WERI-Rb-1 (cell line): ENCODE data around the gene CAPN5.

ENCODE experiments used
- DNase-seq: peaks from one replicate; pipeline ENCODE4 v3.0.0-alpha.2; 2020
- H3K27ac ChIP-seq: fragments of 250-450 bp; sonication (Bioruptor Pico); 2 replicates; pipeline ENCODE4 v1.5.1; 2020; ENCODE audit warnings: mild to moderate bottlenecking, moderate library complexity
- H3K27me3 ChIP-seq: fragments of 250-450 bp; sonication (Bioruptor Pico); 2 replicates; pipeline ENCODE4 v1.5.1; 2021; ENCODE audit warnings: mild to moderate bottlenecking, low read depth, moderate library complexity; ENCODE audit not compliant: insufficient read depth, severe bottlenecking
- H3K36me3 ChIP-seq: fragments of 250-450 bp; sonication (Bioruptor Pico); 2 replicates; pipeline ENCODE4 v1.5.1; 2020; ENCODE audit warnings: mild to moderate bottlenecking, moderate library complexity
- H3K4me3 ChIP-seq: 2 replicates; pipeline ENCODE4 v1.5.1; 2011; ENCODE audit warnings: low read depth, mild to moderate bottlenecking, control low read depth, low read length
- H3K9me3 ChIP-seq: fragments of 250-450 bp; sonication (Bioruptor Pico); 2 replicates; pipeline ENCODE4 v1.5.1; 2021; ENCODE audit warnings: mild to moderate bottlenecking, moderate library complexity; ENCODE audit not compliant: severe bottlenecking
- CTCF ChIP-seq: IDR thresholded peaks from 2 replicates; pipeline ENCODE4 v1.5.1; 2011; ENCODE audit warnings: low read depth, mild to moderate bottlenecking, control low read depth, inconsistent platforms, low read length

Gene CAPN5

DNA sequence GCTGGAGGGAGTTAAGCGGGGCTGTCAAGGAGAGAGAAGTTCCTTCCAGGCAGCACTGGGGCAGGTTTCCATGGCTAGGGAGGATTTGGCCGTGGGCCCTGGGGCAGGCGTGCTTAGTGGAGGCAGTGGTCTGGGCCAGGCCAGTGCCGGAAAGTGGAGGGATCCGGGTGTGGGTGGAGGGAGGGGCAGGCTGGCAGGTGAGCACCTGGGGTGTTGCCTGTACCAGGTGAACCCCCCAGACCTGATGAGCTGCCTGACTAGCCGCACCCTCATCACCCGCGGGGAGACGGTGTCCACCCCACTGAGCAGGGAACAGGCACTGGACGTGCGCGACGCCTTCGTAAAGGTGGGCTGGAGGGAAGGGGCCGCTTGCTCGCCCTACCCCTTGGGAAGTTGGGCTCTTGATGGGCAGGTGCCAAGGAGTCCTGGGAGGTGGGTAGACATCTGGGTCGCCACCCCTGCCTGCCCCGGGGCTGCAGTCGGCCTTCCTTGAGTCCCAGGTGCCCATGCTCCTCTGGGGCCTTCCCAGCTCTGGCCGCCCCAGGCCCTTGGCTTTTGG lies 93.2 kb downstream of the CAPN5 start:
- H3K27me3 ChIP-seq = no peaks in the 10 kb centered on the region
- no peak for DNase-seq
- H3K36me3 ChIP-seq = peaks cover 84% of the 10 kb centered on the region
- no peaks in the 10 kb centered on the region for H3K9me3 ChIP-seq
- no peak overlapping the region for H3K27ac ChIP-seq
- TF ChIP-seq CTCF = no peak
- no peak overlapping the region for H3K4me3 ChIP-seq

- H3K27me3 ChIP-seq = no peaks in the 10 kb centered on the region
- peaks cover 87% of the 10 kb centered on the region for H3K36me3 ChIP-seq
Observed at GRCh38 chr11:77163271-77163670, 96.5 kb downstream of the CAPN5 start.

GRCh38 chr11:77165066-77165465 lies 98.3 kb downstream of the CAPN5 start:
- H3K27ac ChIP-seq = no peak overlapping the region
- no peak overlapping the region for H3K4me3 ChIP-seq
- no peak for TF ChIP-seq CTCF
- no peaks in the 10 kb centered on the region for H3K27me3 ChIP-seq
- H3K36me3 ChIP-seq = peaks cover 83% of the 10 kb centered on the region
- DNase-seq = no peak
- no peaks in the 10 kb centered on the region for H3K9me3 ChIP-seq

More at GRCh38 chr11:77163271-77163670, 96.5 kb downstream of the CAPN5 start:
- Histone ChIP-seq H3K4me3 (no peak overlapping the region), H3K27ac (no peak overlapping the region), H3K9me3 (no peaks in the 10 kb centered on the region)
- no peak for DNase-seq
- TF ChIP-seq CTCF = no peak

DNA sequence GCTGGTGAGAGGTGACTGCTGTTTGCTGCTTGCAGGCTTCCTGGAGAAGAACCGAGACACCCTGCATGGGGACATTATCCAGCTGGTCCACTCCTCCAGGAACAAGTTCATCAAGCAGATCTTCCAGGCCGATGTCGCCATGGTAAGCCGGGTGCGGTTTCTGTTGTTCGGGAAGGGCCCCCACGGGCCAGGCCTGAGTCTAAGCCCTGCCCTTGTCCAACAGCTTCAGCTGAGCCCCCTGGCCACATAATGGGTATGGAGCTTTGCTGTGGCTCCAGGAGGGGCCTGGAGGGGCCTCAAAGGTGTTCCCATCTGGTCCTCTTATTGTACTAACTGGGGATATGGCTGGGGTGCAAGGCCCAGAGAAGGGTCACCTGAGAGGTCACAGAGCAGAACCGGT lies 99.2 kb downstream of the CAPN5 start:
- Histone ChIP-seq H3K4me3 (no peak overlapping the region), H3K36me3 (peaks cover 84% of the 10 kb centered on the region), H3K27ac (no peak overlapping the region), H3K27me3 (no peaks in the 10 kb centered on the region), H3K9me3 (no peaks in the 10 kb centered on the region)
- DNase-seq = no peak
- no peak for TF ChIP-seq CTCF

DNA sequence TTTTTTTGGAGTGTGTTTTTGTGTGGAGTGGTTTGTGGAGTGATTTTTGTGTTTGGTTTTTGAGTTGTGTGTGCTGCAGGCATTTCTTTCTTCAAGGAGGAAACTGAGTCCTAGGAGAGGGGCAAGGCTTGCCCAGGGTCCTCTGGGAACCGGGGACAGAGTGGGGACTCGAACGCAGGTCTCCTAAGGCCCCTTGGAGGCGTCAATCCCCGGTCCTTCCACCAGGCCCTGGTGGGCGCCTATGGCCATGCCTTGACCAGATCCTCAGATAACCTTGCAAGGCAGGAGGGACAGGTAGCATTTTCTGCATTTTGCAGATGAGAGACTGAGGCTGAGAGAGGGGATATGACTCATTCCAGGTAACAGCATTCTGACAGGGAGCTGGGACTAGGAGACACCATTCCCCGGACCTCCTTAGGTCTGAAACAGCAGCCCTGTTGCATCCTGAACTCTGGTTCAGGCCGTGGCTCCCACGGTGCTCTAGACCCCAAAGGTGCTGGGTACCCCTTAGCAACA lies 100.4 kb downstream of the CAPN5 start:
- no peaks in the 10 kb centered on the region for H3K27me3 ChIP-seq
- no peak overlapping the region for H3K27ac ChIP-seq
- peaks cover 77% of the 10 kb centered on the region for H3K36me3 ChIP-seq
- H3K9me3 ChIP-seq = no peaks in the 10 kb centered on the region
- no peak overlapping the region for H3K4me3 ChIP-seq
- no peak for TF ChIP-seq CTCF
- DNase-seq = no peak

GRCh38 chr11:77167791-77168190 lies 101.0 kb downstream of the CAPN5 start:
- Histone ChIP-seq H3K27me3 (no peaks in the 10 kb centered on the region), H3K27ac (no peak overlapping the region), H3K9me3 (no peaks in the 10 kb centered on the region), H3K4me3 (no peak overlapping the region), H3K36me3 (peaks cover 76% of the 10 kb centered on the region)
- DNase-seq = no peak
- TF ChIP-seq CTCF = no peak
